Mesendoderm (in vitro differentiated cells): Measurements from ENCODE around the gene MTHFD1L.
A peak's percentile ranks its signal among the peaks of the same experiment; 100 is the strongest.
"Not testable (repeated sequence)": the region's sequence is repeated elsewhere in the genome, so short reads cannot be mapped to it uniquely, and the experiment has no call there.

Experiments
- DNase-seq: peaks from one replicate; pipeline ENCODE4 v3.0.0; 2013
- H2AK5ac ChIP-seq: 2 replicates; pipeline ENCODE4 v1.6.1; 2013; ENCODE audit warnings: low read length, inconsistent platforms
- H2BK120ac ChIP-seq: 2 replicates; pipeline ENCODE4 v1.6.1; 2013; ENCODE audit warnings: low read depth, mild to moderate bottlenecking, low read length, moderate library complexity, mixed read lengths
- H2BK15ac ChIP-seq: replicated peaks from 2 replicates; pipeline ENCODE4 v1.6.1; 2013; ENCODE audit warnings: low read depth, mild to moderate bottlenecking, moderate library complexity
- H2BK5ac ChIP-seq: 2 replicates; pipeline ENCODE4 v1.6.1; 2013; ENCODE audit warnings: low read length, inconsistent platforms
- H3K18ac ChIP-seq: 2 replicates; pipeline ENCODE4 v1.6.1; 2013; ENCODE audit warnings: mild to moderate bottlenecking, low read length, mixed read lengths
- H3K23ac ChIP-seq: one replicate; pipeline ENCODE4 v1.6.1; 2013; ENCODE audit warnings: low read length
- H3K27ac ChIP-seq: 2 replicates; pipeline ENCODE4 v1.5.1; 2013; ENCODE audit warnings: low read depth, mild to moderate bottlenecking, inconsistent platforms, low read length, moderate library complexity
- H3K27me3 ChIP-seq: 2 replicates; pipeline ENCODE4 v1.6.1; 2013; ENCODE audit warnings: low read length, control low read depth, mild to moderate bottlenecking, inconsistent platforms; ENCODE audit not compliant: insufficient read depth, poor library complexity
- H3K36me3 ChIP-seq: 2 replicates; pipeline ENCODE4 v1.6.1; 2013; ENCODE audit warnings: low read length, inconsistent platforms; ENCODE audit not compliant: control insufficient read depth, insufficient read depth
- H3K4ac ChIP-seq: one replicate; pipeline ENCODE4 v1.6.1; 2013; ENCODE audit warnings: low read depth, mild to moderate bottlenecking, low read length, moderate library complexity
- H3K4me1 ChIP-seq: 2 replicates; pipeline ENCODE4 v1.6.1; 2013; ENCODE audit warnings: low read depth, low read length, inconsistent platforms; ENCODE audit not compliant: control insufficient read depth
- H3K4me2 ChIP-seq: 2 replicates; pipeline ENCODE4 v1.6.1; 2013; ENCODE audit warnings: low read length
- H3K4me3 ChIP-seq: 2 replicates; pipeline ENCODE4 v1.5.1; 2013; ENCODE audit warnings: mild to moderate bottlenecking, low read length
- H3K56ac ChIP-seq: one replicate; pipeline ENCODE4 v1.6.1; 2013; ENCODE audit warnings: low read length
- H3K79me1 ChIP-seq: 2 replicates; pipeline ENCODE4 v1.6.1; 2013; ENCODE audit warnings: low read length, inconsistent platforms
- H3K79me2 ChIP-seq: 2 replicates; pipeline ENCODE4 v1.6.1; 2013; ENCODE audit warnings: mild to moderate bottlenecking, low read length; ENCODE audit not compliant: control insufficient read depth, insufficient read depth
- H3K9ac ChIP-seq: 2 replicates; pipeline ENCODE4 v1.6.1; 2013; ENCODE audit warnings: low read length, inconsistent platforms
- H4K5ac ChIP-seq: one replicate; pipeline ENCODE4 v1.6.1; 2013; ENCODE audit warnings: low read length
- H4K8ac ChIP-seq: one replicate; pipeline ENCODE4 v1.6.1; 2013; ENCODE audit warnings: low read depth, mild to moderate bottlenecking, control low read depth, low read length, moderate library complexity
- WGBS: extraction: QIAGEN DNeasy Blood & Tissue Kit; methylation state at CpG from one replicate; pipeline ENCODE4 v1.1.7; 2013; ENCODE audit warnings: low lambda C conversion rate, missing lambda C conversion rate; ENCODE audit not compliant: insufficient coverage; ENCODE audit errors: extremely low coverage; 5-methylcytosine and 5-hydroxymethylcytosine counted together

The MTHFD1L gene

DNA sequence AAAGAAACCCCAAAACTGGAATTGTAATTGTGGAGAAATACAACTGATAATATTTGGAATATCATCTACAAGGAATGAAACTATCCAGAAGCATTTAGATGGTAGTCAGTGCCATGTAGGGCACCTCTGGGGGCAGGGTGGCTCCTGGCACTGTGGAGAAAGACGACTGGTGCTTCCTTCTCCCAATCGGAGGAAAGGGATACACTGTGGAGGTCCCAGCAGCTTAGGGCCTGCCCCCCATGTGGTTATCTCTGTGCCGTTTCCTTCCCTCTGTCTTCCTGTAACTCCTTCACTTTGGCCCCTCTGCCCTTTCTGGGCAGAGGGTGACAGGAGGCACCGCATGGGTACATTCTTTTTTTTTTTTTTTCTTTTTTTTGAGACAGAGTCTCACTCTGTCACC lies 178.4 kb downstream of the MTHFD1L start:
- Histone ChIP-seq H4K8ac (no peak overlapping the region), H3K4me1 (peaks cover 5% of the 10 kb centered on the region)

GRCh38 chr6:151044465-151045441 lies 179.3 kb downstream of the MTHFD1L start:
- no peaks in the 10 kb centered on the region for H3K27me3 ChIP-seq
- H4K5ac ChIP-seq = no peak overlapping the region
- no peaks in the 10 kb centered on the region for H3K79me1 ChIP-seq
- H2BK5ac ChIP-seq = peak overlapping the region; percentile 51
- H3K79me2 ChIP-seq = no peaks in the 10 kb centered on the region
- peak overlapping the region; percentile 29 for H3K18ac ChIP-seq
- H3K4me3 ChIP-seq = no peak overlapping the region
- H3K27ac ChIP-seq = peak overlapping the region; percentile 75
- H2BK15ac ChIP-seq = no peak overlapping the region
- H3K4ac ChIP-seq = peak overlapping the region; percentile 48
- H3K56ac ChIP-seq = peak overlapping the region; percentile 27
- H2BK120ac ChIP-seq = no peak overlapping the region
- no CpG with 5 or more reads among the region's 26 CpGs for WGBS
- H3K9ac ChIP-seq = no peak overlapping the region
- no peak overlapping the region for H3K23ac ChIP-seq
- no peak overlapping the region for H2AK5ac ChIP-seq
- peaks cover 5% of the 10 kb centered on the region for H3K4me1 ChIP-seq
- H4K8ac ChIP-seq = no peak overlapping the region
- no peaks in the 10 kb centered on the region for H3K36me3 ChIP-seq
- no peak overlapping the region for H3K4me2 ChIP-seq
- DNase-seq = peak; percentile 72

More for the DNA sequence above, 178.4 kb downstream of the MTHFD1L start:
- Histone ChIP-seq H2BK120ac (no peak overlapping the region), H3K4me2 (no peak overlapping the region), H3K27ac (peak overlapping the region; percentile 75), H2AK5ac (no peak overlapping the region), H2BK5ac (no peak overlapping the region), H3K4me3 (no peak overlapping the region), H3K79me1 (no peaks in the 10 kb centered on the region), H3K9ac (no peak overlapping the region), H3K4ac (peak overlapping the region; percentile 93), H2BK15ac (no peak overlapping the region), H3K36me3 (no peaks in the 10 kb centered on the region), H3K23ac (no peak overlapping the region), H3K79me2 (no peaks in the 10 kb centered on the region), H3K56ac (no peak overlapping the region), H3K18ac (peak overlapping the region; percentile 52), H4K5ac (no peak overlapping the region), H3K27me3 (no peaks in the 10 kb centered on the region)
- no peak for DNase-seq
- no CpG with 5 or more reads among the region's 4 CpGs for WGBS

DNA sequence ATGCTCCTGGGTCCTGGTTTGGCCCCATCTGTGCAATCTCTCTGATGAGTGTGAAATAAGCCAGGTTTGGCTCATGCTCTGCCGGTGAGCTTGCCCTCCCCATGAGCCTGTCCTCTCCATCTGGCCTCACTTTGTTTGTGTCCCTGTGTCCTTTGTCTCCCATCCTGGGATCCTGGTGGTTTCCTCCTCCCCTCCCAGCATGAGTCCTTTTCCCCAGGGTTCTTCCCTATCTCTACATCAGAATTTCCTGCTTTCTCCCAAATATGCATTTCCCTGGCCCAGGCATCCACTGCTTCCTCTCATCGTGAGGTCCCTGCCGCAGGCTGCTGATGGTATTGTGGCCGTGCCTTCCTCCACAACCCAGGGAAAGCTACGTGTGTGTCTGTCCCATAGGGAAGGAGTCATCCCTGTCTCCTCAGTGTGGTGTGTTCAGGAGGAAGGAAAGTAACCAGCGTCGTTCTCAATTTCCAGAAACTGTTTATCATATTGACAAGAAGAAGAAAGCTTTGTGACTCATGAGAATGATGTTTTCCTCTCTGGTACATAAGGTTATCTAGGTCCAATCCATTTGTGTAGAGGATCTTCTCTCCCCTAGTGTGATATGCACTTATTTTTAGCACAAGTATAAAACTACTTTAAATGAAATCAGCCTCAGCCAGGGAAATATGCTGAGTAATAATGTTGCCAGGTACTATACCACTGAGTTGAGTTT lies 180.2 kb downstream of the MTHFD1L start:
- no CpG with 5 or more reads among the region's 7 CpGs for WGBS
- peak; percentile 88 for DNase-seq
- not testable (repeated sequence) for H3K4me1 ChIP-seq, H3K79me1 ChIP-seq, H2BK15ac ChIP-seq, H3K36me3 ChIP-seq, H2AK5ac ChIP-seq, H3K4ac ChIP-seq, H3K79me2 ChIP-seq, H3K4me3 ChIP-seq, H3K18ac ChIP-seq, H3K27me3 ChIP-seq, H2BK120ac ChIP-seq, H4K8ac ChIP-seq, H4K5ac ChIP-seq, H3K4me2 ChIP-seq, H3K9ac ChIP-seq, H2BK5ac ChIP-seq, H3K23ac ChIP-seq
- Histone ChIP-seq H3K27ac (peak overlapping the region; percentile 75), H3K56ac (peak overlapping the region; percentile 49)

DNA sequence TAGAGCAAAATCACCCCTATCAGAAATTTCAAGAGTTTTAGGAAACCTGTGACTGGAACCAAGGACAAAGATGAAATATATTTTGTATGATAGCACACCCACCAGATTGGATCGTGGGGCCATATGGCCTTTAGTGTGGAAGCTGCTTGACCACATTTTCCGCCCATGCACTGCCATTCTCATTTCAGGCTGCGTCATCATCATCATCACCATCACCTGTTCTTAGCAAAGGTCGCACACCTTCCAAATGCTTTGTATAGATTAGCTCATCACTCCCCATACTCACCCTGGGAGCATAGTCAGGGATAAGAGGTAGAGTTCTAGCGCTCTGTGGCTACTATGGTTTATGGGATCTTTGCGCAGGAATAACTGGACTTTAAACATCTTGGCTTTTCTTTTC lies 185.7 kb downstream of the MTHFD1L start:
- Histone ChIP-seq H4K5ac (no peak overlapping the region), H2BK15ac (no peak overlapping the region), H3K27me3 (no peaks in the 10 kb centered on the region), H3K18ac (no peak overlapping the region), H3K56ac (no peak overlapping the region), H3K4me3 (no peak overlapping the region), H3K27ac (no peak overlapping the region), H3K23ac (no peak overlapping the region), H2BK120ac (no peak overlapping the region), H3K4ac (no peak overlapping the region), H3K9ac (no peak overlapping the region), H3K79me2 (no peaks in the 10 kb centered on the region), H2BK5ac (no peak overlapping the region), H4K8ac (no peak overlapping the region), H3K4me1 (no peaks in the 10 kb centered on the region), H3K79me1 (no peaks in the 10 kb centered on the region), H3K36me3 (peaks cover 2% of the 10 kb centered on the region), H2AK5ac (no peak overlapping the region), H3K4me2 (no peak overlapping the region)
- no peak for DNase-seq
- no CpG with 5 or more reads among the region's 6 CpGs for WGBS

GRCh38 chr6:151052021-151052646 lies 186.6 kb downstream of the MTHFD1L start:
- no peak overlapping the region for H3K4me3 ChIP-seq
- H3K23ac ChIP-seq = no peak overlapping the region
- no peak overlapping the region for H3K4ac ChIP-seq
- H3K27ac ChIP-seq = no peak overlapping the region
- H3K4me2 ChIP-seq = no peak overlapping the region
- H3K9ac ChIP-seq = no peak overlapping the region
- H3K27me3 ChIP-seq = no peaks in the 10 kb centered on the region
- no peak overlapping the region for H2BK15ac ChIP-seq
- H3K79me1 ChIP-seq = no peaks in the 10 kb centered on the region
- no peak overlapping the region for H3K56ac ChIP-seq
- H4K8ac ChIP-seq = no peak overlapping the region
- no peak overlapping the region for H2BK120ac ChIP-seq
- DNase-seq = no peak
- peaks cover 2% of the 10 kb centered on the region for H3K36me3 ChIP-seq
- no peak overlapping the region for H3K18ac ChIP-seq
- WGBS = no CpG with 5 or more reads among the region's 12 CpGs
- no peaks in the 10 kb centered on the region for H3K4me1 ChIP-seq
- no peak overlapping the region for H4K5ac ChIP-seq
- no peak overlapping the region for H2BK5ac ChIP-seq
- H2AK5ac ChIP-seq = no peak overlapping the region
- no peaks in the 10 kb centered on the region for H3K79me2 ChIP-seq
